A673 (cell line): ENCODE measurements around the gene PPP1R12A. TPM values are rescaled to one million over a fixed set of nuclear protein-coding genes. Genes with fewer than 3 reads are reported as not detected.

Source experiments
- BruUV-seq: library from RNA; stranded (reverse); fragments of 400-500 nt; replicated peaks from 2 replicates; lab custom pipeline; 2021; lab: Mats Ljungman, UMichigan
- CTCF ChIA-PET: fragments of 300-600 bp; sonication (Branson Sonifier 250); formaldehyde crosslinking; loops from one replicate; lab custom pipeline; 2022; ENCODE audit warnings: antibody characterized with exemption; lab: Charles Lee
- POLR2A ChIA-PET: fragments of 300-600 bp; sonication (Branson Sonifier 250); formaldehyde crosslinking; loops from one replicate; lab custom pipeline; 2022; ENCODE audit warnings: antibody characterized with exemption; ENCODE audit not compliant: low non-redundant PET; lab: Charles Lee
- DNase-seq: peaks from one replicate; pipeline ENCODE4 v3.0.0-alpha.2; 2015; ENCODE audit warnings: low spot score
- H3K27ac ChIP-seq: fragments of 200-600 bp; sonication (generic); 2 replicates; pipeline ENCODE4 v1.5.1; 2016; ENCODE audit warnings: mixed run types, low read depth, mild to moderate bottlenecking, mixed read lengths, antibody characterized with exemption, low read length; ENCODE audit not compliant: poor library complexity, severe bottlenecking
- H3K27me3 ChIP-seq: fragments of 200-600 bp; sonication (generic); replicated peaks from 2 replicates; pipeline ENCODE4 v1.6.1; 2017; ENCODE audit warnings: mixed run types, low read depth, mild to moderate bottlenecking, mixed read lengths, antibody characterized with exemption, low read length; ENCODE audit not compliant: insufficient read depth, poor library complexity
- H3K36me3 ChIP-seq: fragments of 200-600 bp; sonication (generic); 2 replicates; pipeline ENCODE4 v1.6.1; 2016; ENCODE audit warnings: mixed run types, mild to moderate bottlenecking, mixed read lengths, antibody characterized with exemption, low read length; ENCODE audit not compliant: insufficient read depth, poor library complexity, severe bottlenecking
- H3K4me1 ChIP-seq: fragments of 200-600 bp; sonication (generic); 2 replicates; pipeline ENCODE4 v1.6.1; 2017; ENCODE audit warnings: mixed run types, mild to moderate bottlenecking, mixed read lengths, antibody characterized with exemption, low read length; ENCODE audit not compliant: insufficient read depth, poor library complexity, severe bottlenecking
- H3K4me3 ChIP-seq: fragments of 200-600 bp; sonication (generic); 2 replicates; pipeline ENCODE4 v1.5.1; 2016; ENCODE audit warnings: low read depth, mixed run types, mild to moderate bottlenecking, mixed read lengths, low read length; ENCODE audit not compliant: poor library complexity, severe bottlenecking
- H3K9me3 ChIP-seq: fragments of 200-600 bp; sonication (generic); 2 replicates; pipeline ENCODE4 v1.6.1; 2016; ENCODE audit warnings: mixed run types, low read depth, mild to moderate bottlenecking, mixed read lengths, antibody characterized with exemption, low read length; ENCODE audit not compliant: poor library complexity, severe bottlenecking
- CTCF ChIP-seq: fragments of 300-800, 200-600 bp; sonication (generic); conservative IDR thresholded peaks from 2 replicates; pipeline ENCODE4 v1.5.1; 2017; ENCODE audit warnings: low read depth, mild to moderate bottlenecking, antibody characterized with exemption, low read length, moderate library complexity, mixed read lengths
- EZH2 ChIP-seq: fragments of 200-600 bp; sonication (generic); IDR thresholded peaks from 2 replicates; pipeline ENCODE4 v1.6.1; 2017; ENCODE audit warnings: borderline replicate concordance, low read depth, mild to moderate bottlenecking, mixed read lengths, antibody characterized with exemption, low read length; ENCODE audit not compliant: poor library complexity, severe bottlenecking
- intact Hi-C: fragments of 100-400 bp; cut with micrococcal nuclease; formaldehyde crosslinking; loops from one replicate; pipeline ENCODE4 v1.10.0; 2022; ENCODE audit not compliant: unreplicated experiment
- total RNA-seq: library from RNA; stranded (reverse); gene quantifications from 2 replicates; pipeline ENCODE4 v1.2.3, GENCODE V29; 2021

PPP1R12A gene
- total RNA-seq, 1 experiment from 2014 or later, result 80.8 TPM

- CTCF ChIA-PET, result no interaction called here
- Histone ChIP-seq H3K36me3 (no peaks in the 10 kb centered on the region), H3K27ac (no peak overlapping the region), H3K9me3 (no peaks in the 10 kb centered on the region), H3K4me3 (no peak overlapping the region), H3K4me1 (peaks cover 12% of the 10 kb centered on the region), H3K27me3 (no peaks in the 10 kb centered on the region)
- BruUV-seq, result no TSS peak
- no peak for DNase-seq
- intact Hi-C loops, result no loop called here
- POLR2A ChIA-PET, result no interaction called here
- TF ChIP-seq EZH2, result no peak
- TF ChIP-seq CTCF, result no peak
These were observed 15.1 kb downstream of the PPP1R12A start for GRCh38 chr12:79919762-79920161.

- no peaks in the 10 kb centered on the region for H3K9me3 ChIP-seq
- no peaks in the 10 kb centered on the region for H3K27me3 ChIP-seq
- DNase-seq, result no peak
- intact Hi-C loops, result no loop called here
- no peak for TF ChIP-seq EZH2
- no peak for TF ChIP-seq CTCF
- H3K4me3 ChIP-seq, result no peak overlapping the region
- H3K4me1 ChIP-seq, result peaks cover 7% of the 10 kb centered on the region
- POLR2A ChIA-PET, result no interaction called here
- H3K27ac ChIP-seq, result no peak overlapping the region
- H3K36me3 ChIP-seq, result no peaks in the 10 kb centered on the region
- BruUV-seq, result no TSS peak
- CTCF ChIA-PET, result no interaction called here
These were observed 18.1 kb downstream of the PPP1R12A start for GRCh38 chr12:79916826-79917225.

- TF ChIP-seq CTCF (no peak), EZH2 (no peak)
- CTCF ChIA-PET, result no interaction called here
- no TSS peak for BruUV-seq
- no peaks in the 10 kb centered on the region for H3K27me3 ChIP-seq
- H3K27ac ChIP-seq, result no peak overlapping the region
- H3K4me1 ChIP-seq, result peaks cover 3% of the 10 kb centered on the region
- H3K9me3 ChIP-seq, result no peaks in the 10 kb centered on the region
- H3K36me3 ChIP-seq, result no peaks in the 10 kb centered on the region
- POLR2A ChIA-PET, result no interaction called here
- intact Hi-C loops, result no loop called here
- no peak overlapping the region for H3K4me3 ChIP-seq
- peak; percentile 24 for DNase-seq
These were observed 22.8 kb downstream of the PPP1R12A start for GRCh38 chr12:79911889-79912656.
